GM04503 (cell line): ENCODE results near the gene COL18A1.
A peak's percentile ranks its signal among the peaks of the same experiment; 100 is the strongest.

Experiments
- DNase-seq: peaks from one replicate; pipeline ENCODE4 v3.0.0-alpha.2; 2012; ENCODE audit warnings: low read depth

The COL18A1 gene

DNA sequence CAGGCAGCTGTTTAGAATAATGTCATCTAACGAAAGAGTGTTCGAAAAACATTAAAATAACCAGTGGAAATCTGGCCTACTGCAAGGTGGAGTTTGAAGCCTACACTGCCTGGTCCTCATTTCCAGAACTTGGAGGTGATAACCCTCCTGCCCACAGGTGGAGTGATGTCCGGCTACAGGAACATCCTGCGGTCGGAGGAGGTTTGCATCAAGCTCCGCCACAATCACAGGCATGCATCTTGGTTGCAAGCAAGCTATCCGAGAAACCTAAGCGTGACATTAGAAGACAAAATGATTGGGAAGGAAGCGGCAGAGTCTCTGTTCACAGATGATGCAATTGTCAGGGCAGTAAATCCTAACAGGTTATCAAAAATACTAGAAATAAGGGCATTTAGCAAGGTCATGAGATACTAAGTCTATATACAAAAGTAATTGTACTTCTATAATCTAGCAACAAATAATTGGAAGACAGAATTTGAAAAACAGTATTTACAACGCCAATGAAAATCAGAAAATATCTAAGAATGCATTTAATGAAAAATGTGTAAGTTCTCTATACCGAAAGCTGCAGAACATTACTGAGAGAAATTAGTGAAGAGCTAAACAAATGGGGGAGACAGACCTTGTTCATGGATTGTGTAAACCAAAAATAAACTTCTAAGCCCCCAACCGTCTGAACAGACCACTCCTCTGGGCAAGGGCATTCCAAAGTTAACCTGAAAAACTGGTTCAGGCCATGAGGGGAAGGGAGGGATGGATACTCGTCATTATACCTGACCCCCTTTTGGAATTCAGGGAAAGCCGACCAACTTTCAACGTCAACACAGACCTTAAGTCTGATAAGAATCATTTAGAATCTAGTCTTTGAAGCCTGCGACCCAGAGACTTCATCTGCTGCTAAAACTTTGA lies 141.9 kb downstream of the COL18A1 start:
- DNase-seq, result no peak

DNA sequence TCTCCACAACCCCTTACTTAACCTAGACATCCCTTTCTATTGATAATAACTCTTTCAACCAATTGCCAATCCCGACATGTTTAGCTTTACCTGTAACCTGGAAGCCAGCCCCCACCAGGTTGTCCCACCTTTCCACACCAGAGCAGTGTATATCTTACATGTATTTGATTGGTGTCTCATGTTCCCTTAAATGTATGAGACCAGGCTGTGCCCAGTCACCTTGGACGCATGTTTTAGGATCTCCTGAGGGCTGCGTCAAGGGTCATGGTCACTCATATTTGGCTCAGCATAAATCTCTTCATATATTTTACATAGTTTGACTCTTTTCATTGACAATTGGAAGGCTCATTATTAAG lies 142.6 kb downstream of the COL18A1 start:
- DNase-seq, result no peak

DNA sequence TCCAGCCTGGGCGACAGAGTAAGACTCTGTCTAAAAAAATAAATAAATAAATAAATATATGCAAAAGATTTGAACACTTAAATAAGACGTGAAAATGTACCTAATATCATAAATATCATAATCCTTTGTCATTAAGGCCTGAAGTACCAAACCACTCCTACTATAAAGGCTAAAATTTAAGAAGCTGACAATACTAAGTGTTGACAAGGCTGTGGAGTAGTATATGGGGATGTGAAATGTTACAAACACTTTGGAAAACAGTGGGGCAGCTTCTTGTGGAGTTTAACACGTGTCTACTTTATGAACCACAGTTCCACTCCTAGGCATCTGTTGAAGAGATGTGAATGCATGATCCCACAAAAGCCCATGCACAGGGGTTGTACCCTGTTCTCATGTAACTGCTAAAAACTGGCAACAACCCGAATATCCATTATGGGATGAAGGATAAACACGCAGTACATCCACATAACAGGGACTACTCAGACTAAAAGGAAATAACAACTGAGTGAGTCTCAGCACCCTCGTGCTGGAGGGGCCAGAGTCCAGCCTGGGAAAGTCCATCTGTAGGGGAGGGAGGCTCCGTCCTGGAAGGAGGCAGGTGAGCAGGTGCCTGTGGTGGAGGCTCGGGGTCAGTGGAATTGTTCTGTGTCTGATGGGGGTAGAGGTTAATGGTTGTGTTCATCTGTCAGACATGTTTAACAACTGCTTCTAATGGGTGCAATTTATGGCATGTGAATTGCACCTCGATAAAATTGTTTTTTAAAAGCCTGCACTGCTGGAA lies 143.9 kb downstream of the COL18A1 start:
- no peak for DNase-seq

DNA sequence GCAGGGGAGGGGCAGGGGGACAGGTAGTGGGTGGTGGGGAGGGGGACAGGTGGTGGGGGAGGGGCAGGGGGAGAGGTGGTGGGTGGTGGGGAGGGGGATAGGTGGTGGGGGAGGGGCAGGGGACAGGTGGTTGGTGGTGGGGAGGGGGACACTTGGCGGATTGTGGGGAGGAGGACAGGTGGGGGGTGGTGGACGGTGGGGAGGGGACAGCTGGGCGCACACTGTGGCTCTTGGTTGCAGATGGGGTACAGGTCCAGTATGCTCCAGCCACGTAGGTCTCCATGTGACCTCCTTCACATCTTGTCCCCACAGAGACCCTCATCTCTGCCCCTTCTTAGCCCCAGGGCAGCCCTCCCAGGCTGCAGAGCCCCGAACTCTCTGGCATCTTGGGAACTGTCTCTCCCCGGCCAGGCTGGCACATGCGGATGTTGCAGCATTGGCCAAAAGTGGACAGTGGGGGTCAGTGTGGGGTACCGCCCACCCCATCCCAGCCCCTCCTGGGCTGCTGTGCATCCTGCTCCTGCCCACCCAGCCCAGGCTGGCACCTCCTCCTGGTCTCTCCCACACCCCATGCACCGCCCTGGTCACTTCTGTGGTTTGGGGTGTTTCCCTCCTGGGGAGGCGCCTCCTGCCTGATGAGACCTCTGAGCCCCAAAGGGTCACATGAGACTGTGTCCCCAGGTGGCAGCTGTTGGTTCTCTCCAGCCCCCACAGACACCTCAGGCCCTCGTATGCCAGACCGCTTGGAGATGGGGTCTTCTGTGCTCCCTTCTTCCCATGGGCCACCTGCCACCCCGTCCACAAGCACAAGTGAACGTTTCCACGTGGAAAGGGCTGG lies 144.9 kb downstream of the COL18A1 start:
- DNase-seq, result no peak

DNA sequence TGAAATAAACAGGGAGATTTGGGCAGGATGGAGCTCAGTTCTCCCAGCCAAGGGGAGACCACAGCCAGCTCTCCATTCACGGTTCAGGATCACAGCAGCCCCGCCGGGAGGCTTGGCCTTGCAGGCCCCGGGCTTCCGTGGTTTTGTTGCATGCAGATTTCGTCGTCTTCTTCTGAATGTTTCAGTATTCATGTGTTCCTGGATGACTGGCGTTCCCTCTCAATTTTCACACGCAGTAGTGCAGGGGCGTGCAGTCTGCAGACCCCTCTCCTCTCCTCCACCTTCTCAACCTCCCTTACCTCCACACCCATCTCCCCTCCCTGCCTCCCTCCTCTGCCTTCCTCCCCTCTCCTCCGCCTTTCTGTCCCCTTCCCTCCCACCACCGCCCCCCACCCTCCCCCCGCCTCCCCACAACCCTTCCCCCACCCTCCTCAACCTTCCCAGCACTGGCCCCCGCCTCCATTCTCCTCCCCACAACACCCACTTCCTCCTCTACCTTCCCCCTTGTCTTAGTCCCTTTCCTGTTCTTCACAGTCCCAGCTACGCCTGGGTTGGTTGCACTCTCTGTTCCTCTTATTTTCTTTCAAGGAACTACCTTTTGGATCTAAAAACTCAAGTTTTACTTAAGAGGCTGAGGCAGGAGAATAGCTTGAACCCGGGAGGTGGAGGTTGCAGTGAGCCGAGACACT lies 145.7 kb downstream of the COL18A1 start:
- no peak for DNase-seq

DNA sequence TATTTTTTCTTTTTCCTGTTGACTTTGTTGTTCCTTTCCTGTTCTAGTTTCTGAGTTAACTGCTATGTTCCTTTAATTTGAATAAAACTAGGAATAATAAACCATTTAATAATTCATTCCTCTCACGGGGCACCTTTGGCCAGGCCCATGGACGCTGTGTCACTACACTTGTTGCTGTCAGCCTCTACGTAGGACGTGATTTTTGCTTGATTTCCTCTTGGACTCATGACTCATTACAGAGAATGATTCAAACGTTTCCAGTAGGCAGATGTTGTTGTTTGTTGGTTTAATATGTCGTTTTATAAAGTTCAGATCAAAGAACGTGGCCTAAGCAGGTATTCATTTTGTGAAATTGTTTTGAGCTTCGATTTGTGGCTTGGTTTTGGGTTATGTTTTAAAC lies 146.4 kb downstream of the COL18A1 start:
- peak; percentile 39 for DNase-seq

DNA sequence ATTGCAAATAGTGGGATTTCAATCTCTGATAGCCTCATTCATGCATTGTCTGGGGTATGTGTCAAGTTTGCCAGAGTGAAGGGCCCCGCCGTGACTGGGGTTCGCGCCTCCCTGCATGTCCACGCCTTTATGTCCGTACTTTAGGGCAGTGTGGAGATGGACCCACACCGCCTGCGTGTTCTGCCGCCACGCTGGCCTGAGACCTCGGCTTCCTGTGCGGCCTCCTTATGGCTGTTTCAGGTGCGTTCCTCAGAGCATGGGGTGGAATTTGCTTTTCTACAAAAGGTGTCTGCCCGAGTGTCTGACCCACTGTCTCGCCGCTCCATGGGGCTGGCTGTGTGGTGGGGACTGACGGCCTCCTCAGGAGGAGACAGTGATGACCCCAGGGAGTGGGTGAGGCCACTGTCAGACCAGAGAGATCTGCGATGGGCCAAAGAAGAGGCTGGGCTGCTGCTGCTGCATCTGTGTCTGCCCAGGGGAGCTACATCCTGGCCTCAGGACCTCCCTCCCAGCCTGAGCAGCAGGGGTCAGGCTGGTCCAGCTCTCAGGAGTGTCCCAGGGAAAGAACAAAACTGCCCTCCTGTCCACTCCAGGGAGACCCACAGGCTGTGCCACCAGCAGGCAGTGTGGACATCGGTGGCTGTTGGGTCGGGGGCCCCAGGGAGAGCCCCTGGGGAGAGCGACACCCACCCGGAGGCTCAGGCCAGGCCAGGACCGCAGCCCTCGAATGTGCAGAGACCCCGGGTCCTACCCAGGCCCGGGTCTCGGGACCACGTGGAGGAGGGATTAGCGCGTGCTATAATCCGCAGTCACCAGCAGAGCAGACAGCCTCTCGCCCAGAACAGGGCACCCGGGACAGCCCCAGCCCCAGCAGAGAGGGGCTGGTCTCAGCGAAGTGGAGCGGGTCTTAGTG lies 147.1 kb downstream of the COL18A1 start:
- DNase-seq, result no peak

DNA sequence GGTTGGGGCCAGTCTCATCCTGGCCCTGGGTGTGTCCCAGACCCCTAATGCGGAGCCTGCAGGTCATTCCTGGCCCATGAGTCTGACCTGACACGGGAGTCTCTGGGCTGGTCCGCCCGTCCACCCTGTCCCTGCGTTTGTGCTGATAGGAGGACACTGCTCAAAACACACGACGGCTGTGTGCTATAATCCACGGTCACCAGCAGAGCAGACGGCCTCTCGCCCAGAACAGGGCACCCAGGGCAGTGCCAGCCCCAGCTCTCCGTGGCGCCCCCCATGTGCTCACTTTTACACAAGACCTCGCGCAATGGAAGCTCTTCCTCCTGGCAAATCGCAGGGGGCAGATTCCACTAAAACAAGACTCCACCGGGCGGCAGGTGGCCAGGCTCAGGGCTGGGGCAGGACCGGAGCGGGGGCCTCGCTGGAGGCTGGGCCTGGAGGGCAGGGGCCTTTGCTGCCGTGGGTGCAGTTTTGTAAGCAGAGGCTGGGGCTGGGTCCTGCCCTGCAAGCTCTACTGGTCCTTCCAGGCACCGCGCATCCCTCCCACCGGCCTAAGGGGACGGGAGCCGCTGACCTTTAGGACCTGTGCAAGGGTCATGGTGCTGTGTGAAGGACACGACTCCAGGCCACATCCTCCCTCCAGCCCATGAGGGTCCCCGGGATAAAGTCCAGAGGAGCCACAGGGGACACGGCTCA lies 147.9 kb downstream of the COL18A1 start:
- DNase-seq, result no peak

DNA sequence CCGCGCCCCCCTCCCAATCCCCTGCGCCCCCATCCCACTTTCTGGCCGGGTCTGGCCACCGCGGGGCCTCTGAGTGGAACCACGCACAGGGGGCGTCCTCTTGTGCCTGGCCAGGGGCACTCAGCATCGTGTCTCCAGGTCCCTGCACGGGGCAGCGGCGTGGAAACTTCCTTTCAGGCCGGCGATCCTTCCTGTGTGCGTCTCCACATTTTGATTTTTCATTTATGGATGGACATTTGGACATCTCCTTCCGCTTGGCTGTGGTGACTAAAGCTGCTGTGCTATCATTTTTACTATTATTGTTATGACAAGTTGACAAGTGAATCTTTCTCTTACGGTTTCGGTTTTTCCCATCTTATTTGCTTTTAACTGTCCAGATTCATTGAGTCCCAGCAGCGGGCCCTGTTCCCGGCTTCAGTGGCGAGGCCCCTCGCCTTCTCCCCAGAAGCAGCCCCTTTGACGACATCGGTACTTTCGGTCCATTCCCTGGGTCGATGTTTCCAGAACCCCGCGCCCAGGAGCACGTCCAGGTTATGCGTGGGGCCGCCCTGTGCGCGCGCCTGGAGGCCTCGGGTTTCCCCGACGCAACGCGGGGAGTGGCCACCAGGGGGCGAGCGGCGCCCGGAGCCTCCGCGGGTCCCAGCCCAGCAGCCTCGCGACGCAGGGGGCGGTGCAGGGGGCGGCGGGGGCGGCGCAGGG lies 149.7 kb downstream of the COL18A1 start:
- no peak for DNase-seq

DNA sequence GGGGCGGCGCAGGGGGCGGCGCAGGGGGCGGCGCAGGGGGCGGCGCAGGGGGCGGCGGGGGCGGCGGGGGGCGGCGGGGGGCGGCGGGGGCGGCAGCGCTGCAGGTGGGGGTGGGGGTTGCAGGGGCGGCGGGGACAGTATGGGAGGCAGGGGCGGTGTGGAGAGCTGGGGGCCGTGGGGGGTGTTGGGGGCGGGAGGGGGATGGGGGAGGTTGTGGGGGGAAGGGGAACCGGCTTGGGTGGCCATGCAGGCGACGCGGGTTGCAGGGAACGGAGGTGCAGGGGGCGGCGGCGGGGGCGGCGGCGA lies 150.2 kb downstream of the COL18A1 start:
- DNase-seq, result no peak

DNA sequence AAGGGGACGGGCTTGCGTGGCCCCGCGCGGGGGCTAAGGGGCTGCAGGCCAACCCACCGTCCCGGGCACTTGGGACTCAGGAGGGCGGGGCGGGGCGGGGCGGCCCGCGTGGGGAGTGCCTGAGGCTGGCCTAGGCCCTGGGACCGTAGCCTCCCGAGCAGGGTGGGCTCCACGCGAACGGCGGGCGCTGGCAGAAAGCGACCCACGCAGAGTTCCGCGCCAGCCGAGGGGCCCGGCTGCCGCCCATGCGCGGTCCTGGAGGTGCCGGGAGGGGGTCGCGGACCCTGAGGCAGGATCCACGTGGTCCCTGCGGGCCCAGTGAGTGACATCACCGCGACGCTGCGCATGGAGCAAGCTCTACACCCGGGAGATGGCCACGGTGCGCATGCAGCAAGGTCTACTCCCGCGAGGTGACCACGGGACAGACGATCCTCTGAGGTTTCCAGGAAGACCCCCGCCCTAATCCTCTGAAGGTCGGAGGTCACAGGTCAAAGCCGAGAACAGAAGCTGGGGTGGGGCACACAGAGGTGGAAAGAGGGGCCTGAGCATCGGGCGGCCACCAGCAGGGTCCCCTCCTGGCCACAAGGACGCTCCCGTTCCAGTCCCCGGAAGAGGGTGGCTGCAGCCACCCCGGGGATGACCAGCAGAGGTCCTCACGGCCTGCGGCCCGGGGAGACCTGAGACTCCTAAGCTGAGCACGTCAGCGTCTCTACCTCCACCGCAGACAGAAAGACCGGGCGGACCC lies 150.8 kb downstream of the COL18A1 start:
- peak; percentile 64 for DNase-seq

DNA sequence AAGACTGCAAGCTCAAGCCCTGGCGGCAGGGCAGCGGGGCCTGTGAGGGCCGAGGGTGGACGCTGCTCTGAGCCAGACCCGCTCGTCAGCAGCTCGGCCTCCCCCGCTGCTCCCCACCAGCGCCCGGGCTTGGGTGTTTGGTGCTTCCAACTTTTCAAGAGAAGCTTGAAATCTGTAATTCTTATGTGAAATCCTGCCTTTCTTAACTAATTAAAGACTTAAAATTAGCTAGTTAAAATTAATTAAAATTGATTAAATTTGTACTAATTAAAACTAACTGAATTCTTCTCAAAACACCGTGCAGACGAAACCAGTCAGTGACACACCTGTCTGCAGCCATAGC lies 151.3 kb downstream of the COL18A1 start:
- no peak for DNase-seq

DNA sequence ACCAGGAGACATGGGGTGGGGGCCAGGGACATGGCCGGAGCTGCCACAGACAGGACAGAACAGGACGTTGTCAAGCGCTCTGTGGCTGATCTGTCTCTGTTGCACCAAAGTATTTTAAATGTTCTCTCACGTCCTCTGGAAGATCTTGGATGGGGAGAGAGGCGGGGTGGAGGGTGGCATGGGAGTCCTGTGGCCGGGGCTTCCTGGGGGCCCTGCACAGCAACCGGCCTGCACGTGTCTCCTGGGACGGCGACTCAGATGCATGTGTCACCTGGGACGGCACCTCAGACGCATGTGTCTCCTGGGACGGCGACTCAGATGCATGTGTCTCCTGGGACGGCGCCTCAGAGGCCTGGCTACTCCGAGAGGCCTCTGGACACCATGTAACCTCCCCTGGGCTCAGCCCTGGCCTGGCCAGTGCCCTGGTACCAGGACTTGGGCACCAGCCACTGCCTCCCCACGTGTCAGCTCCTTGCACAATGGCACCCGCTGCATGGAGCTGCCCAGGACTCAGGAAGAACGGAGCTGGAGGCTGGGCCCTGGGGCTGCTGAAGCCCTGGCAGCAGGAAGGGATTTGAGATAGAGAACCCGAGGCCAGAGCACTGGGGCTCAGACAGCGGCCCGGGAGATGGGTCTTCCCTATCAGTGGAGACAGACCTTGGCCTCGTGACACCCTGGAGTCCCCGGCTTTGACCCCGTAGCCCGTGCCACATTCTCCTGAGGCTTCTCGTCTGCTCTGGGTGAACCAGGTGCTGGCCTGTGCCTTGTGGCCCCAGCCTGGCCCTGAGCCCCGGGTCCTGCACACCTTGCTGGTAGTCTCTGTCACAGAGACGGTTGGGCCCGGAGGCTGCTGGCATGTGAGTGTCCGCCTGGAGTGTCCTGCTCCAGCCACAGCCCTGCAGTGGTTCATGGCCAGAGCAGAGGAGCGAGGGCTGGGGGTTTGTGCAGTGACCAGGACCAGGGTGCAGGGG lies 152.0 kb downstream of the COL18A1 start:
- DNase-seq, result no peak

DNA sequence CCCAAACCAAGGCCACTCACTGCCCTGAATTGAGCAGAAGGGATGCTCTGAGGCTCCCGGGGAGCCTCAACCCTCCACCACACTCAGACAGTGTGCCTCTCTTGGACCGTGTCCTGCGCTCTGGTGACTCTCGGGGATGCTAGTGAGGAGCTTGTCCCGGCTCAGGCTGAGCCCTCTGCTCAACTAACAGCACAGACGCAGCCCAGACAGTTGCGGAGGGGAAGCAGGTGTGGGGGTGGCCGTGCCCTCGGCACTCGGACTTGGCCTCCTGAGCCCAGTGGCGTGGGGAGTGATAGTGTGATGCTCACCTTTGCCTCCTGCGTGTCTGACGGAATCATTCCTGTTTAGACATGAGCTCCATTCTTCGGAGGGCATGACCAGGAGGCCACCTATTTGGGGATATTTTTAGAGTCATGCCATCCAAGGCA lies 152.7 kb downstream of the COL18A1 start:
- DNase-seq, result no peak

DNA sequence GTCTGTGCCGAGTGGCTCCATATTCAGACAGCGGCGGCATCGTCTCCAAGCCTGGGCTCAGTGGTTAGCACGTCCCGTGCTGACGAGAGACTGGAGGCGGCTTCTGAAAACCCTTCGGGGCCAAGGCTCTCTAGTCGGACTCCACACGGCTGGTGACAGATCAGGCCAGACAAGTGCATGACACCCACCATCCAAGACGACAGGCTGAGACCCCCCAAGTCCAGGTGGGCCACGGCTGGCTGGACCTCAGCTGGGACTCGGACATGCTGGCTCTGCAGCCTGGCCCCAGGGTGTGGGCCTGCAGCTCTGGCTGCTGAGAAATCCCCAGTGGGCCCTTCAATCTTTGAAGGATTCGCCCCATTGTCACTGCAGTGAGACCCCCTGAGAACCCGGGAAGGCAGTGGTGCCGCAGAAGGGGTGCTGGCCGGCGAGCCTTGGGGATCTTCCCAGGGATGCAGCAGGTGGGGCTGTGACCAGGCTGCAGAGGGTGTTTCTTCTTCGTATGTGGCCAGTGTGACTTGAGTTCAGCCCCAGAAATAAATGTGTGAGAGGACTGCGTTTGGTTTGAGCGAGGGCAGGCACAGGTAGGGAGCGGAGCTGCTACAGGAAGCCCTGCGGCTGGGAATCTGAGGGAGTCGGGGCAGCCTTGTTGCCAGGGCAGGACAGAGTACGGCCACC lies 153.2 kb downstream of the COL18A1 start:
- DNase-seq, result no peak

DNA sequence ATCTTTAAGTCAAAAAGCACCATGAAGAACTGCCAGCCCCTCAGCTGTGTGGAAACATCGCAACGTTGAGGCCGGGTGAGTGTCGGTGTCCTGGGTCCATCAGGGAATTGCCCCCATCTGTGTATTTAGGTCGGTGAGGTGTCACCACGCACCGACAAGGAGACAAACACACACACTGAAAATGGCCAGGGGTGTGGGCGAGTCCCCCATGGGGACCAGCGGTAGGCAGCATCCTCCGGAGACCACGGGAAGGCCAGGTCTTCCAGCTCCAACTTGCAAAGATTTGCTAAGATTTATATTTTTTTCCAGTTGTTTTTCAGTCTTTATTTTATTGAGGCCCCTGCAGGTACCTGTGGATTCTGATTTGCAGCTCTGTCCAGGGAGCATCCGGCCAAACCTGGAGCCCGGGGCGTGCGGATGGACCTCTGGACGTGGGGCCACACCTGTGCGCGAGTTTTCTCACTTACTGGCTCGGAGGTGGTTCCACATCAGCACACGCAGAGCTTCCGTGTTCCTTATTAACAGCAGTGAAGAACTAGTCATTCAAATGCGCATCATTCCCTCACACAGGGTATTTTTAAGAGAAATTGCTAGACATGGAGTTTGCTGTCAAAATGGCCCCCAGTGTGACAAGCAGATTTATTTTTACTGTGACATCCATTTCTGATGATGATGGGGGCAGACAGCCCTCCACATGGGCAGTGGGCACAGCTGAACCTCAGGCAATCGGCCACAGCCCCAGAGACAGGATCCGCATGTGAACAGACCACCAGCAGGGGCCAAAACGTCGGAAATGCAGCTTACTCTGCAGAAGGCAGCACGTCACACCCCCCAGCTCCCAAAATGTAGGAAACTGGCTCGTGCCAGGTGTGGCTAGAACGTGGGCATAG lies 154.5 kb downstream of the COL18A1 start:
- no peak for DNase-seq
